SK-N-SH (cell line): ENCODE measurements around the gene IRGQ.

Experiments used
- CHD2 ChIP-seq: fragments of 150-350 bp; IDR thresholded peaks from 2 replicates; pipeline ENCODE4 v1.6.1; 2018; ENCODE audit warnings: low read length; ENCODE audit not compliant: partially characterized antibody
- CTCF ChIP-seq: fragments of 200-600 bp; sonication (generic); IDR thresholded peaks from 2 replicates; pipeline ENCODE4 v1.6.1; 2017; ENCODE audit warnings: antibody characterized with exemption, mild to moderate bottlenecking, moderate library complexity
- EZH2phosphoT487 ChIP-seq: fragments of 200-600 bp; sonication (generic); IDR thresholded peaks from 2 replicates; pipeline ENCODE4 v1.6.1; 2017; ENCODE audit warnings: low read depth, mixed run types, mild to moderate bottlenecking, antibody characterized with exemption, moderate library complexity, borderline replicate concordance
- FOXM1 ChIP-seq: IDR thresholded peaks from 2 replicates; pipeline ENCODE4 v1.4.0; 2012; ENCODE audit warnings: low read depth, mild to moderate bottlenecking
- MAX ChIP-seq: IDR thresholded peaks from 2 replicates; pipeline ENCODE4 v1.4.0; 2012; ENCODE audit warnings: low read depth
- RAD21 ChIP-seq: IDR thresholded peaks from 2 replicates; pipeline ENCODE4 v1.6.1; 2012; ENCODE audit warnings: mild to moderate bottlenecking, low read length
- RCOR1 ChIP-seq: fragments of 150-350 bp; IDR thresholded peaks from 2 replicates; pipeline ENCODE4 v1.6.1; 2017; ENCODE audit warnings: antibody characterized with exemption, low read length
- SIN3A ChIP-seq: IDR thresholded peaks from 2 replicates; pipeline ENCODE4 v1.6.1; 2012; ENCODE audit warnings: low read depth, mild to moderate bottlenecking, low read length, moderate library complexity, borderline replicate concordance
- TAF1 ChIP-seq: IDR thresholded peaks from 2 replicates; pipeline ENCODE4 v1.6.1; 2012; ENCODE audit warnings: low read depth, mild to moderate bottlenecking, low read length, moderate library complexity, borderline replicate concordance
- TEAD4 ChIP-seq: IDR thresholded peaks from 2 replicates; pipeline ENCODE4 v1.4.0; 2012; ENCODE audit warnings: mild to moderate bottlenecking, borderline replicate concordance; ENCODE audit not compliant: insufficient read depth
- USF1 ChIP-seq: IDR thresholded peaks from 2 replicates; pipeline ENCODE4 v1.4.0; 2012; ENCODE audit warnings: low read depth, borderline replicate concordance

GRCh38 chr19:43616954-43617353 lies 21.0 kb upstream of the IRGQ start:
- TF ChIP-seq TAF1 (no peak), CTCF (no peak), CHD2 (no peak), MAX (no peak), TEAD4 (no peak), SIN3A (no peak), RAD21 (no peak), FOXM1 (no peak), EZH2phosphoT487 (no peak), RCOR1 (no peak), USF1 (no peak)
